ENCODE data around the gene NKX3-2.

- no peak for TF ChIP-seq CTCF (IDR thresholded peaks at IDR 0.05; ENCODE audit: control extremely low read depth in 1 of 3, insufficient read depth in 1 of 3, low read depth in 1 of 3, low read length in 3 of 3)
- TF ChIP-seq JUN (IDR thresholded peaks at IDR 0.05; ENCODE audit: low read depth, low read length): no peak
- TF ChIP-seq RXRA (IDR thresholded peaks at IDR 0.05; ENCODE audit: insufficient read depth, low read depth, low read length): no peak
- no peak for TF ChIP-seq ATF3 (IDR thresholded peaks at IDR 0.05; ENCODE audit: insufficient read depth, low read depth, low read length)
- TF ChIP-seq, protein P1, sequence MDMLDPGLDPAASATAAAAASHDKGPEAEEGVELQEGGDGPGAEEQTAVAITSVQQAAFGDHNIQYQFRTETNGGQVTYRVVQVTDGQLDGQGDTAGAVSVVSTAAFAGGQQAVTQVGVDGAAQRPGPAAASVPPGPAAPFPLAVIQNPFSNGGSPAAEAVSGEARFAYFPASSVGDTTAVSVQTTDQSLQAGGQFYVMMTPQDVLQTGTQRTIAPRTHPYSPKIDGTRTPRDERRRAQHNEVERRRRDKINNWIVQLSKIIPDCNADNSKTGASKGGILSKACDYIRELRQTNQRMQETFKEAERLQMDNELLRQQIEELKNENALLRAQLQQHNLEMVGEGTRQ (IDR thresholded peaks at IDR 0.05; ENCODE audit: low read length): no peak
- no peak for TF ChIP-seq CHD1 (IDR thresholded peaks at IDR 0.05; ENCODE audit: low read depth, low read length)
- no peak for TF ChIP-seq TCF12 (IDR thresholded peaks at IDR 0.05; ENCODE audit: low read depth, low read length)
- TF ChIP-seq RAD21 (IDR thresholded peaks at IDR 0.05 in 1 of 2, conservative IDR thresholded peaks at IDR 0.05 in 1 of 2; ENCODE audit: low read depth in 2 of 2, low read length in 2 of 2): no peak
Observed at GRCh38 chr4:13535118-13535517, 9.2 kb downstream of the NKX3-2 start.

Data from H1 (cell line).